Ascending aorta (tissue), 2 donors: ENCODE data around the gene EFNA4. TPM values are rescaled to one million over a fixed set of nuclear protein-coding genes. Genes with fewer than 3 reads are reported as not detected.
A peak's percentile ranks its signal among the peaks of the same experiment; 100 is the strongest.

Source experiments
- DNase-seq, 2 donors: peaks; one replicate each; pipeline ENCODE4 v3.0.0-alpha.2; 2019; ENCODE audit warnings: low spot score in 2 of 2
- H3K27ac ChIP-seq, 2 donors: fragments of 200-600 bp; sonication (generic); one replicate each; pipeline ENCODE4 v1.5.1; 2016 to 2017; ENCODE audit warnings: mild to moderate bottlenecking in 1 of 2
- H3K27me3 ChIP-seq: fragments of 200-600 bp; sonication (generic); one replicate; pipeline ENCODE4 v1.5.1; 2017
- H3K36me3 ChIP-seq, 2 donors: fragments of 200-600 bp; sonication (generic); one replicate each; pipeline ENCODE4 v1.5.1; 2016
- H3K4me1 ChIP-seq, 2 donors: fragments of 200-600 bp; sonication (generic); one replicate each; pipeline ENCODE4 v1.5.1; 2016 to 2017; ENCODE audit warnings: mild to moderate bottlenecking in 1 of 2
- H3K4me3 ChIP-seq, 2 donors: fragments of 200-600 bp; sonication (generic); one replicate each; pipeline ENCODE4 v1.5.1; 2016 to 2017; ENCODE audit warnings: mild to moderate bottlenecking in 1 of 2
- H3K9me3 ChIP-seq, 2 donors: fragments of 200-600 bp; sonication (generic); one replicate each; pipeline ENCODE4 v1.5.1; 2016
- intact Hi-C: fragments of 100-400 bp; cut with DNase I; formaldehyde crosslinking; loops from one replicate; pipeline ENCODE4 v1.15.1; 2023
- total RNA-seq: library from RNA; depleted of rRNA; stranded (reverse); fragments of >200 nt; gene quantifications from one replicate; pipeline ENCODE4 v1.1.0, GENCODE V29; 2016
- TF ChIP-seq, protein P1 (sequence below), 3 experiments: fragments of 200-600 bp in 2 of 3; fragments of 450-650 bp in 1 of 3; sonication (generic) in 2 of 3; IDR thresholded peaks; one replicate each; pipeline ENCODE4 v1.5.1; 2016 to 2019; ENCODE audit warnings: antibody characterized with exemption in 3 of 3, mild to moderate bottlenecking in 1 of 3, moderate library complexity in 1 of 3

Gene EFNA4
- total RNA-seq, 1 donor from 2014 or later = 11.2 TPM

GRCh38 chr1:155053531-155054105 is 9.9 kb upstream of the EFNA4 start:
- H3K27ac ChIP-seq = no peak overlapping the region
- intact Hi-C loops = loop anchor here (5.0 kb wide), 1 partner anchor 496 kb away; the partner anchor contains the start of gene UBE2Q1

DNA sequence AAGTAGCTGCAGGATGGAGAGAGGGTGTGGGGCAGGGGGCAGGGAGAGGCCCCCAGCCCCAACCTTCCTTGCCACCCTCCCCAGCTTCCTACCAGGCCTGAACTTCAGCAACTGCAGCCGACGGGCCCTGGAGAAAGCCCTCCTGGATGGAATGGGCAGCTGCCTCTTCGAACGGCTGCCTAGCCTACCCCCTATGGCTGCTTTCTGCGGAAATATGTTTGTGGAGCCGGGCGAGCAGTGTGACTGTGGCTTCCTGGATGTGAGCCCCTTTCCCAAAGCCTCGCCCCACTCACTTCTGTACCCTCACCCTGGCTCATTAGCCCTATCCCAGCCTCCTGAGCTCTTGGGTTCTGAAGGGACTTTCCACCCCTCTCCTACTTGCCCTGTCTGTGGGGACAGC is 6.4 kb upstream of the EFNA4 start:
- Histone ChIP-seq H3K27ac (no peak overlapping the region), H3K27me3 (no peaks in the 10 kb centered on the region), H3K9me3 (no peaks in the 10 kb centered on the region), H3K4me1 (peaks cover 6 to 13% of the 10 kb centered on the region in 2 donors), H3K4me3 (no peak overlapping the region), H3K36me3 (peaks cover 29 to 62% of the 10 kb centered on the region in 2 donors)
- intact Hi-C loops = no loop called here
- TF ChIP-seq, protein P1, sequence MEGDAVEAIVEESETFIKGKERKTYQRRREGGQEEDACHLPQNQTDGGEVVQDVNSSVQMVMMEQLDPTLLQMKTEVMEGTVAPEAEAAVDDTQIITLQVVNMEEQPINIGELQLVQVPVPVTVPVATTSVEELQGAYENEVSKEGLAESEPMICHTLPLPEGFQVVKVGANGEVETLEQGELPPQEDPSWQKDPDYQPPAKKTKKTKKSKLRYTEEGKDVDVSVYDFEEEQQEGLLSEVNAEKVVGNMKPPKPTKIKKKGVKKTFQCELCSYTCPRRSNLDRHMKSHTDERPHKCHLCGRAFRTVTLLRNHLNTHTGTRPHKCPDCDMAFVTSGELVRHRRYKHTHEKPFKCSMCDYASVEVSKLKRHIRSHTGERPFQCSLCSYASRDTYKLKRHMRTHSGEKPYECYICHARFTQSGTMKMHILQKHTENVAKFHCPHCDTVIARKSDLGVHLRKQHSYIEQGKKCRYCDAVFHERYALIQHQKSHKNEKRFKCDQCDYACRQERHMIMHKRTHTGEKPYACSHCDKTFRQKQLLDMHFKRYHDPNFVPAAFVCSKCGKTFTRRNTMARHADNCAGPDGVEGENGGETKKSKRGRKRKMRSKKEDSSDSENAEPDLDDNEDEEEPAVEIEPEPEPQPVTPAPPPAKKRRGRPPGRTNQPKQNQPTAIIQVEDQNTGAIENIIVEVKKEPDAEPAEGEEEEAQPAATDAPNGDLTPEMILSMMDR (IDR thresholded peaks at IDR 0.05) = no peak
- no peak for DNase-seq

More at GRCh38 chr1:155053531-155054105, 9.9 kb upstream of the EFNA4 start:
- no peaks in the 10 kb centered on the region for H3K27me3 ChIP-seq
- no peak overlapping the region for H3K4me3 ChIP-seq
- H3K36me3 ChIP-seq = peaks cover 27 to 43% of the 10 kb centered on the region in 2 donors
- TF ChIP-seq, protein P1 (IDR thresholded peaks at IDR 0.05) = no peak
- no peaks in the 10 kb centered on the region for H3K9me3 ChIP-seq
- no peak for DNase-seq
- H3K4me1 ChIP-seq = peaks cover 0 to 20% of the 10 kb centered on the region in 2 donors

DNA sequence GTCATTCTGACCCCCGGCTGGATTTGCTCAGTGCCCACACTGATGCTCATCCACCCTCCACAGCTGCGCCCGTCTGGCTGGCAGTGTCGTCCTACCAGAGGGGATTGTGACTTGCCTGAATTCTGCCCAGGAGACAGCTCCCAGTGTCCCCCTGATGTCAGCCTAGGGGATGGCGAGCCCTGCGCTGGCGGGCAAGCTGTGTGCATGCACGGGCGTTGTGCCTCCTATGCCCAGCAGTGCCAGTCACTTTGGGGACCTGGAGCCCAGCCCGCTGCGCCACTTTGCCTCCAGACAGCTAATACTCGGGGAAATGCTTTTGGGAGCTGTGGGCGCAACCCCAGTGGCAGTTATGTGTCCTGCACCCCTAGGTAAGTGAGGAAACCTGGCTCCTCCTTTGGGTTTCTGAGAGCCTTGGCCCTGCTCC is 5.7 kb upstream of the EFNA4 start:
- Histone ChIP-seq H3K4me3 (no peak overlapping the region), H3K36me3 (peaks cover 29 to 62% of the 10 kb centered on the region in 2 donors), H3K27me3 (no peaks in the 10 kb centered on the region), H3K9me3 (no peaks in the 10 kb centered on the region), H3K27ac (no peak overlapping the region), H3K4me1 (peaks cover 11 to 13% of the 10 kb centered on the region in 2 donors)
- TF ChIP-seq, protein P1 (IDR thresholded peaks at IDR 0.05) = no peak
- DNase-seq = no peak
- intact Hi-C loops = no loop called here

- intact Hi-C loops = loop anchor here (1.0 to 5.0 kb wide), 2 partner anchors 15 to 103 kb away; partner anchors contain the start of gene PBXIP1
- TF ChIP-seq, protein P1 (IDR thresholded peaks at IDR 0.05) = no peak
Observed at GRCh38 chr1:155060736-155061135, 2.8 kb upstream of the EFNA4 start.

GRCh38 chr1:155061381-155062150 is 2.0 kb upstream of the EFNA4 start:
- TF ChIP-seq, protein P1 (IDR thresholded peaks at IDR 0.05) = peak; percentile 95 to 99 (median 99)
- Histone ChIP-seq H3K36me3 (peaks cover 18 to 39% of the 10 kb centered on the region in 2 donors), H3K9me3 (no peaks in the 10 kb centered on the region), H3K27ac (no peak overlapping the region), H3K4me3 (no peak overlapping the region), H3K27me3 (no peaks in the 10 kb centered on the region), H3K4me1 (peaks cover 14 to 18% of the 10 kb centered on the region in 2 donors)
- peak; percentile 53 to 92 for DNase-seq
- intact Hi-C loops = loop anchor here (1.0 to 5.0 kb wide), 2 partner anchors 16 to 104 kb away; partner anchors contain the start of gene PBXIP1

More at GRCh38 chr1:155060736-155061135, 2.8 kb upstream of the EFNA4 start:
- H3K27me3 ChIP-seq = no peaks in the 10 kb centered on the region
- H3K4me1 ChIP-seq = peaks cover 14 to 18% of the 10 kb centered on the region in 2 donors
- H3K36me3 ChIP-seq = peaks cover 26 to 48% of the 10 kb centered on the region in 2 donors
- DNase-seq = no peak
- H3K27ac ChIP-seq = no peak overlapping the region
- no peak overlapping the region for H3K4me3 ChIP-seq
- no peaks in the 10 kb centered on the region for H3K9me3 ChIP-seq
